ENCODE measurements around the gene UBE2Z.
"Not testable (repeated sequence)": the region's sequence is repeated elsewhere in the genome, so short reads cannot be mapped to it uniquely, and the experiment has no call there.

The UBE2Z gene

GRCh38 chr17:48908047-48908843, at the start of gene UBE2Z:
Gene UBE2Z, plus strand, starts transcription at chr17:48908407. Its CDS starts 97 bp downstream, at chr17:48908504.
- no peak for FAIRE-seq

DNA sequence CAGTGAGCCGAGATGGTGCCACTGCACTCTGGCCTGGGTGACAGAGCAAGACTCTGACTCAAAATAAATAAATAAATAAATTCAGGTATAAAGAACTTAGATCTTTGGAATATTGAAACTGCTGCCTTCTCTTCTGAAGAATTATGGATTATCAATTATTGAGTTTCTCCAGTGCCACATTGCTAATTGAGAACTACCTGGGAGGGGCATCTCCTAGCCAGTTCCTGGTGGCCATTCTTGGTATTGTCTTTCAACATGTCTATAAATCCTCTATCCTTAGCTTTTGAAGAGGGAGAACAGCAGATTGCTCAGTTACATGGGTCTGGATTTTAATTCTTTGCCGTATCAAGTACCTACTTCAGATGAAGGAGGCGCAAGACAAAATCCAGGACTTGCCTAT, 48.2 kb upstream of the UBE2Z start:
- no peak for FAIRE-seq

DNA sequence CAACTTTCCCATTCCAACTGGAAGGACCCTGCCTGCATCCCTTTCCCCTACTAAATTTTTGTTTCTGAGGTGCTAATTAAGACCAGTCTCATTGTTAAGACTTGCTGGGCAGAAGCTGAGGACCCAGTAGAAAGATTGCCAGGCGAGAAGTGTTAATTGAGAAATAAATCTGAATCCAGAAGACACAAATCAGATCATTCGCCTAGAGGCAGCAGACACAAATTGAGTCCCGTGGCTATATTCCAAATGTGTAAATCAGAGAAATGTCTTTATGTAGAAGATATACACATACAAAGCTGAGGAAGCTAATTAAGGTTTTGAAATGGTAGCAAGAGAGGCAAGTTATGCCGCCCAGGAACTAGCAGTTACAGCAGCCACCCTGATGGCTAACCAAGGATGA, 47.8 kb upstream of the UBE2Z start:
- no peak for FAIRE-seq

- FAIRE-seq, result no peak
Observed at GRCh38 chr17:48868916-48869500, 39.2 kb upstream of the UBE2Z start.

- FAIRE-seq, result no peak
Observed at GRCh38 chr17:48869821-48870318, 38.3 kb upstream of the UBE2Z start.

DNA sequence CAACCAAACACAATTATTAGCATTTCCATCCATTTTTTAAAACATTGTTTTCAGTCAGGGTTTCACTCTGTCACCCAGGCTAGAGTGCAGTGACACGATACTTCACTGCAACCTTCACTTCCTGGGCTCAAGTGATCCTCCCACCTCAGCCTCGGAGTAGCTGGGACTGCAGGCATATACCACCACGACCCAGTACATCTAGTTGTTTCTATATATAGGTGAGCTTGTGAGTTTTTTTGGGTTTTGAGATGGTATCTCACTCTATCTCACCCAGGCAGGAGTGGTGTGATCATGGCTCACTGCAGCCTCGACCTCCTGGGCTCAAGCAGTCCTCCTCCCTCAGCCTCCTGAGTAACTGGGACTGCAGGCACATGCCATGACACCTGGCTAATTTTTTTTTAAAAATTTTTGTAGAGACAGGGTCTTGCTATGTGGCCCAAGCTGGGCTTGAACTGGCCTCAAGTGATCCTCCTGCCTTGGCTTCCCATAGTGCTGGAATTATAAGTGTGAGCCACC, 37.1 kb upstream of the UBE2Z start:
- no peak for FAIRE-seq

GRCh38 chr17:48871551-48872351, 36.5 kb upstream of the UBE2Z start:
- no peak for FAIRE-seq

DNA sequence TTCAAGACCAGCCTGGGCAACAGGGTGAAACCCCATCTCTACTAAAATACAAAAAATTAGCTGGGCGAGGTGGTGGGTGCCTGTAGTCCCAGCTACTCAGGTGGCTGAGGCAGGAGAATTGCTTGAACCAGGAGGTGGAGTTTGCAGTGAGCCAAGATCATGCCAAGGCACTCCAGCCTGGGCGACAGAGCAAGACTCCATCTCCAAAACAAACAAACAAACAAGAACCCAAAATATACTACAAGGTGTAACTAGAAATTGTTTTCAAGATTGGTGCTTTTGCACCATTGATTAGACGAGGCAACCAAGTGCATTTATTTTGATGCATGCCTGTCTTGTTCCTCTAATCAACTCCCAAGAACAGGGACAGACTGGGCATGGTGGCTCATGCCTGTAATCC, 35.8 kb upstream of the UBE2Z start:
- FAIRE-seq, result not testable (repeated sequence)

- peak; percentile 72 for FAIRE-seq
Observed at GRCh38 chr17:48873209-48873608, 35.0 kb upstream of the UBE2Z start.

GRCh38 chr17:48873696-48874443, 34.3 kb upstream of the UBE2Z start:
- FAIRE-seq, result peak; percentile 97

- FAIRE-seq, result no peak
Observed at GRCh38 chr17:48878920-48879898, 29.0 kb upstream of the UBE2Z start.

DNA sequence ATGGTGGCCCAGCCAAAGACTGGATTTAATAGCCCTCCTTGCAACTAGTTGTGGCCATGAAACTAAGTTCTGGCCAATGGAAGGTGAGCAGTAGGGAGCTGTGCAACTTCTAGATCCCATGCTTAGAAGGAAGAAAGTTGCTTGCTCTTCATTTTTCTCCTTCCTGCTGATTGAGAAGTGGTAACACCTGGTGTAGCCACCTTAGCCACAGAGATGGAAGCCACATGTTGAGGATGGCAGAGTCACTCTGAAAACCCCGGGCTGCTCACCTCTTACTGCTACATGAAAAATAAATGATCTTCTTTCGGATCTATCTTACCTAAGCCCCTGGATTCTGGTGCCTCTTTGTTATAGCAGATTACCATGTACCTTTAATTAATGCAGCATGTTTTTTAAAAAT, 25.9 kb upstream of the UBE2Z start:
- no peak for FAIRE-seq

GRCh38 chr17:48883171-48883570, 25.0 kb upstream of the UBE2Z start:
- FAIRE-seq, result no peak

DNA sequence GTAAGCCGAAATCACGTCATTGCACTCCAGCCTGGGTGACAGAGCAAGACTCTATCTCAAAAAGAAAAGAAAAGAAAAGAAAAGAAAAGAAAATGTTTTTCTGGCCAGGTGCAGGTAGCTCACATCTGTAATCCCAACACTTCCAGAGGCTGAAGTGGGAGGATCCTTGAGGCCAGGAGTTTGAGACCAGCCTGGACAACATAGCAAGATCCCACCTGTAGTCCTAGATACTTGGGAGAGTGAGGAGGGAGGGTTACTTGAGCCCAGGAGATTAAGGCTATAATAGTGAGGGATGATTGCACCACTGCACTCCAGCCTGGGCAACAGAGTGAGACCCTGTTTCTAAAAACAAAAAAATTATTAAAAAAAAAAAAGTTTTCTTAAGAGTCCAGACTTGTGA, 18.1 kb upstream of the UBE2Z start:
- FAIRE-seq, result no peak

GRCh38 chr17:48892940-48893645, 15.1 kb upstream of the UBE2Z start:
- no peak for FAIRE-seq

- no peak for FAIRE-seq
Observed at GRCh38 chr17:48893646-48894508, 14.3 kb upstream of the UBE2Z start.

- FAIRE-seq, result no peak
Observed at GRCh38 chr17:48894886-48895285, 13.3 kb upstream of the UBE2Z start.

- no peak for FAIRE-seq
Observed at GRCh38 chr17:48901241-48901640, 7.0 kb upstream of the UBE2Z start.

DNA sequence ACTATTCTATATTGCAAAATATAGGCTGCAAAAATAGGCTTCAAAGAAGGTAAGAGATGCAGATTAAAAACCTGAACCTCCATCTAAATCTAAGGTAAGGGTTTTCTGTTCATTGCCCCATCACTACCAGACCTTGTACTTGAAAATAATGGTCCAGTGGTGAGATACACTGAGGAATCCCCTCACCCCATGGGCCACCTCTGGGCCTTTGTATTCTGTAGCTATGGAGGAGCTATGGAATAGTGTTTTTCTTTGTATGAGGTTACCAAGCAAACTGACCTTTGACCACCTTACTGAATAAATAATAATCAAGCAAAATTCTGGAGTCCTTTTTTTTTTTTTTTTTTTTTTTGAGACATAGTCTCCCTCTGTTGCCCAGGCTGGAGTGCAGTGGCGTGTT, 4.8 kb upstream of the UBE2Z start:
- no peak for FAIRE-seq

GRCh38 chr17:48904428-48904827, 3.8 kb upstream of the UBE2Z start:
- FAIRE-seq, result no peak

Measured in endometrium (tissue), 2 donors.